CD8-positive, alpha-beta memory T cell (primary cell): ENCODE results near the gene N4BP2L2. TPM values are rescaled to one million over a fixed set of nuclear protein-coding genes. Genes with fewer than 3 reads are reported as not detected.
A peak's percentile ranks its signal among the peaks of the same experiment; 100 is the strongest.
"Not testable (repeated sequence)": the region's sequence is repeated elsewhere in the genome, so short reads cannot be mapped to it uniquely, and the experiment has no call there.

ENCODE experiments used
- CTCF ChIA-PET: fragments of 350-600 bp; sonication (Branson Sonifier 250); formaldehyde crosslinking; loops from one replicate; lab custom pipeline; 2021; ENCODE audit warnings: antibody characterized with exemption; lab: Charles Lee
- POLR2A ChIA-PET: fragments of 350-600 bp; sonication (Branson Sonifier 250); formaldehyde crosslinking; loops from one replicate; lab custom pipeline; 2021; ENCODE audit warnings: antibody characterized with exemption; lab: Charles Lee
- DNase-seq, 5 donors: peaks; one replicate each; pipeline versions ENCODE4 v3.0.0 to v3.0.0-alpha.2; 2020 to 2022; ENCODE audit warnings: mixed read lengths in 1 of 5
- H3K27ac ChIP-seq: one replicate; pipeline ENCODE4 v1.7.0; 2013; ENCODE audit warnings: low read depth, mild to moderate bottlenecking, low read length, moderate library complexity
- H3K27me3 ChIP-seq: 2 replicates; pipeline ENCODE4 v1.7.0; 2013; ENCODE audit warnings: low read length, mild to moderate bottlenecking; ENCODE audit not compliant: insufficient read depth, poor library complexity, severe bottlenecking
- H3K36me3 ChIP-seq: 2 replicates; pipeline ENCODE4 v1.7.0; 2013; ENCODE audit warnings: mild to moderate bottlenecking, low read length, moderate library complexity; ENCODE audit not compliant: insufficient read depth
- H3K4me1 ChIP-seq: 2 replicates; pipeline ENCODE4 v1.7.0; 2013; ENCODE audit warnings: mild to moderate bottlenecking, low read length, moderate library complexity; ENCODE audit not compliant: insufficient read depth
- H3K4me3 ChIP-seq: 2 replicates; pipeline ENCODE4 v1.7.0; 2013; ENCODE audit warnings: mild to moderate bottlenecking, low read length
- H3K9me3 ChIP-seq: 2 replicates; pipeline ENCODE4 v1.7.0; 2013; ENCODE audit warnings: mild to moderate bottlenecking, low read length
- H3K27ac Mint-ChIP-seq, 8 donors: one replicate each; pipeline ENCODE4 v1.8.0; 2020 to 2021; ENCODE audit warnings: mixed read lengths in 8 of 8, mild to moderate bottlenecking in 6 of 8, inconsistent platforms in 3 of 8, moderate library complexity in 3 of 8
- H3K27me3 Mint-ChIP-seq, 2 donors: one replicate each; pipeline ENCODE4 v1.8.0; 2020 to 2021; ENCODE audit warnings: mixed read lengths in 2 of 2, mild to moderate bottlenecking in 1 of 2, moderate library complexity in 1 of 2
- H3K36me3 Mint-ChIP-seq, 3 donors: one replicate each; pipeline ENCODE4 v1.8.0; 2020 to 2021; ENCODE audit warnings: mixed read lengths in 3 of 3, inconsistent platforms in 1 of 3, mild to moderate bottlenecking in 1 of 3
- H3K4me1 Mint-ChIP-seq, 3 donors: one replicate each; pipeline ENCODE4 v1.8.0; 2020 to 2021; ENCODE audit warnings: mixed read lengths in 3 of 3, inconsistent platforms in 1 of 3, mild to moderate bottlenecking in 1 of 3
- H3K4me3 Mint-ChIP-seq, 7 donors: one replicate each; pipeline ENCODE4 v1.8.0; 2020 to 2021; ENCODE audit warnings: mixed read lengths in 7 of 7, mild to moderate bottlenecking in 6 of 7, moderate library complexity in 4 of 7, inconsistent platforms in 2 of 7
- H3K9me3 Mint-ChIP-seq, 5 donors: one replicate each; pipeline ENCODE4 v1.8.0; 2020 to 2022; ENCODE audit warnings: mixed read lengths in 5 of 5, mild to moderate bottlenecking in 3 of 5, moderate library complexity in 2 of 5, inconsistent platforms in 1 of 5
- polyA plus RNA-seq: library from polyadenylated mRNA; unstranded; fragments of 300-500 nt; fragmentation: Illumina TruSeq; gene quantifications from one replicate; pipeline ENCODE4 v1.2.3, GENCODE V29; 2021
- total RNA-seq, 2 experiments: library from RNA; stranded (reverse); gene quantifications; one replicate each; pipeline ENCODE4 v1.2.3, GENCODE V29; 2021

The N4BP2L2 gene
- total and polyA plus RNA-seq, 3 experiments from 2014 or later, result 77.7 to 132 (median 78.3) TPM

GRCh38 chr13:32582281-32582680 is 43.7 kb upstream of the N4BP2L2 start:
- peaks cover 4 to 13% (median 7%) of the 10 kb centered on the region in 5 donors for H3K9me3 Mint-ChIP-seq
- Histone ChIP-seq H3K4me3 (no peak overlapping the region), H3K4me1 (peaks cover 6% of the 10 kb centered on the region), H3K27ac (no peak overlapping the region), H3K36me3 (no peaks in the 10 kb centered on the region), H3K9me3 (no peaks in the 10 kb centered on the region), H3K27me3 (no peaks in the 10 kb centered on the region)
- CTCF ChIA-PET, result interaction anchor here (1.5 to 2.7 kb wide), 4 partner anchors 11 to 69 kb away, joined by 4 to 11 read pairs (median 6); no protein-coding TSS in a partner anchor
- H3K36me3 Mint-ChIP-seq, result peaks cover 2 to 6% (median 6%) of the 10 kb centered on the region in 3 donors
- no peak overlapping the region for H3K27ac Mint-ChIP-seq
- POLR2A ChIA-PET, result interaction anchor here (0.7 kb wide), 1 partner anchor 964 kb away, joined by 3 read pairs; no protein-coding TSS in a partner anchor
- DNase-seq, result no peak
- no peak overlapping the region for H3K4me3 Mint-ChIP-seq
- H3K4me1 Mint-ChIP-seq, result peaks cover 10 to 13% (median 10%) of the 10 kb centered on the region in 3 donors
- H3K27me3 Mint-ChIP-seq, result peaks cover under 1 to 4% of the 10 kb centered on the region in 2 donors

GRCh38 chr13:32581177-32581786 is 42.7 kb upstream of the N4BP2L2 start:
- Histone ChIP-seq H3K4me1 (peaks cover 6% of the 10 kb centered on the region), H3K4me3 (no peak overlapping the region), H3K36me3 (no peaks in the 10 kb centered on the region), H3K27ac (no peak overlapping the region), H3K9me3 (no peaks in the 10 kb centered on the region), H3K27me3 (no peaks in the 10 kb centered on the region)
- peak in 2 of 5 donors; percentile 6 to 17 for DNase-seq
- Mint-ChIP-seq H3K27me3 (peaks cover 0 to 4% of the 10 kb centered on the region in 2 donors), H3K9me3 (peaks cover 9 to 20% (median 13%) of the 10 kb centered on the region in 5 donors), H3K27ac (no peak overlapping the region), H3K36me3 (peaks cover 3 to 15% (median 4%) of the 10 kb centered on the region in 3 donors), H3K4me3 (no peak overlapping the region), H3K4me1 (peaks cover 10 to 11% (median 10%) of the 10 kb centered on the region in 3 donors)
- ChIA-PET POLR2A (no interaction called here), CTCF (interaction anchor here (0.8 to 2.7 kb wide), 10 partner anchors 10 to 671 kb away, joined by 3 to 11 read pairs (median 4); no protein-coding TSS in a partner anchor)

- Mint-ChIP-seq H3K9me3 (peaks cover 12 to 23% (median 13%) of the 10 kb centered on the region in 5 donors), H3K27ac (no peak overlapping the region), H3K4me1 (no peaks in the 10 kb centered on the region), H3K4me3 (no peak overlapping the region), H3K27me3 (no peaks in the 10 kb centered on the region), H3K36me3 (peaks cover 2 to 21% (median 3%) of the 10 kb centered on the region in 3 donors)
- DNase-seq, result no peak
- H3K4me1 ChIP-seq, result no peaks in the 10 kb centered on the region
- H3K36me3 ChIP-seq, result no peaks in the 10 kb centered on the region
- no peak overlapping the region for H3K4me3 ChIP-seq
- H3K9me3 ChIP-seq, result no peaks in the 10 kb centered on the region
- POLR2A ChIA-PET, result no interaction called here
- H3K27me3 ChIP-seq, result no peaks in the 10 kb centered on the region
- no peak overlapping the region for H3K27ac ChIP-seq
- CTCF ChIA-PET, result no interaction called here
Measured at GRCh38 chr13:32577032-32577431, 38.4 kb upstream of the N4BP2L2 start.

- H3K4me3 ChIP-seq, H3K27ac Mint-ChIP-seq, H3K9me3 ChIP-seq, H3K27me3 ChIP-seq, H3K4me1 Mint-ChIP-seq, H3K27me3 Mint-ChIP-seq, POLR2A ChIA-PET, H3K4me1 ChIP-seq, CTCF ChIA-PET, DNase-seq, H3K27ac ChIP-seq, H3K36me3 ChIP-seq, H3K4me3 Mint-ChIP-seq: not testable (repeated sequence)
- H3K36me3 Mint-ChIP-seq, result peaks cover 2 to 21% (median 3%) of the 10 kb centered on the region in 3 donors
- peaks cover 12 to 23% (median 13%) of the 10 kb centered on the region in 5 donors for H3K9me3 Mint-ChIP-seq
Measured at GRCh38 chr13:32575687-32576086, 37.1 kb upstream of the N4BP2L2 start.

GRCh38 chr13:32560842-32561241 is 22.2 kb upstream of the N4BP2L2 start:
- DNase-seq, H3K36me3 ChIP-seq, H3K27me3 ChIP-seq, H3K4me3 ChIP-seq, H3K4me1 ChIP-seq, H3K27ac Mint-ChIP-seq, H3K9me3 ChIP-seq, H3K27ac ChIP-seq, POLR2A ChIA-PET, H3K4me1 Mint-ChIP-seq, H3K4me3 Mint-ChIP-seq, CTCF ChIA-PET: not testable (repeated sequence)
- Mint-ChIP-seq H3K27me3 (peaks cover 0 to 11% of the 10 kb centered on the region in 2 donors), H3K36me3 (peaks cover 0 to 14% (median 0%) of the 10 kb centered on the region in 3 donors), H3K9me3 (peaks cover 0 to 15% (median 9%) of the 10 kb centered on the region in 5 donors)

GRCh38 chr13:32555613-32556012 is 17.0 kb upstream of the N4BP2L2 start:
- no peaks in the 10 kb centered on the region for H3K4me1 Mint-ChIP-seq
- H3K27me3 Mint-ChIP-seq, result peaks cover 0 to 2% of the 10 kb centered on the region in 2 donors
- no peak overlapping the region for H3K4me3 ChIP-seq
- H3K4me3 Mint-ChIP-seq, result no peak overlapping the region
- peaks cover 0 to under 1% (median 0%) of the 10 kb centered on the region in 5 donors for H3K9me3 Mint-ChIP-seq
- H3K36me3 ChIP-seq, result no peaks in the 10 kb centered on the region
- H3K4me1 ChIP-seq, result no peaks in the 10 kb centered on the region
- ChIA-PET CTCF (no interaction called here), POLR2A (no interaction called here)
- H3K9me3 ChIP-seq, result no peaks in the 10 kb centered on the region
- no peaks in the 10 kb centered on the region for H3K36me3 Mint-ChIP-seq
- no peak for DNase-seq
- H3K27ac ChIP-seq, result no peak overlapping the region
- H3K27ac Mint-ChIP-seq, result no peak overlapping the region
- no peaks in the 10 kb centered on the region for H3K27me3 ChIP-seq

- no peak overlapping the region for H3K4me3 Mint-ChIP-seq
- H3K4me1 Mint-ChIP-seq, result no peaks in the 10 kb centered on the region
- H3K27me3 Mint-ChIP-seq, result peaks cover 0 to 2% of the 10 kb centered on the region in 2 donors
- Histone ChIP-seq H3K4me1 (no peaks in the 10 kb centered on the region), H3K4me3 (no peak overlapping the region), H3K27me3 (no peaks in the 10 kb centered on the region), H3K36me3 (no peaks in the 10 kb centered on the region), H3K9me3 (no peaks in the 10 kb centered on the region), H3K27ac (no peak overlapping the region)
- ChIA-PET POLR2A (no interaction called here), CTCF (interaction anchor here (1.4 kb wide), 1 partner anchor 15 kb away, joined by 3 read pairs; the partner anchor contains the start of gene N4BP2L2)
- H3K36me3 Mint-ChIP-seq, result no peaks in the 10 kb centered on the region
- DNase-seq, result no peak
- H3K27ac Mint-ChIP-seq, result no peak overlapping the region
- no peaks in the 10 kb centered on the region for H3K9me3 Mint-ChIP-seq
Measured at GRCh38 chr13:32553720-32554119, 15.1 kb upstream of the N4BP2L2 start.

- no peak for DNase-seq
- Mint-ChIP-seq H3K27me3 (peaks cover 0 to 6% of the 10 kb centered on the region in 2 donors), H3K27ac (no peak overlapping the region), H3K4me1 (no peaks in the 10 kb centered on the region), H3K9me3 (no peaks in the 10 kb centered on the region), H3K4me3 (no peak overlapping the region), H3K36me3 (no peaks in the 10 kb centered on the region)
- Histone ChIP-seq H3K9me3 (no peaks in the 10 kb centered on the region), H3K4me1 (no peaks in the 10 kb centered on the region), H3K27ac (no peak overlapping the region), H3K27me3 (no peaks in the 10 kb centered on the region), H3K36me3 (no peaks in the 10 kb centered on the region), H3K4me3 (no peak overlapping the region)
- ChIA-PET POLR2A (no interaction called here), CTCF (no interaction called here)
Measured at GRCh38 chr13:32549788-32550187, 11.2 kb upstream of the N4BP2L2 start.
